AG20443 (cell line): ENCODE results near the gene AKT1.
"Not testable (repeated sequence)": the region's sequence is repeated elsewhere in the genome, so short reads cannot be mapped to it uniquely, and the experiment has no call there.

Experiments used
- DNase-seq: peaks from one replicate; pipeline ENCODE4 v3.0.0; 2012; ENCODE audit warnings: low spot score, mixed read lengths

Gene AKT1

DNA sequence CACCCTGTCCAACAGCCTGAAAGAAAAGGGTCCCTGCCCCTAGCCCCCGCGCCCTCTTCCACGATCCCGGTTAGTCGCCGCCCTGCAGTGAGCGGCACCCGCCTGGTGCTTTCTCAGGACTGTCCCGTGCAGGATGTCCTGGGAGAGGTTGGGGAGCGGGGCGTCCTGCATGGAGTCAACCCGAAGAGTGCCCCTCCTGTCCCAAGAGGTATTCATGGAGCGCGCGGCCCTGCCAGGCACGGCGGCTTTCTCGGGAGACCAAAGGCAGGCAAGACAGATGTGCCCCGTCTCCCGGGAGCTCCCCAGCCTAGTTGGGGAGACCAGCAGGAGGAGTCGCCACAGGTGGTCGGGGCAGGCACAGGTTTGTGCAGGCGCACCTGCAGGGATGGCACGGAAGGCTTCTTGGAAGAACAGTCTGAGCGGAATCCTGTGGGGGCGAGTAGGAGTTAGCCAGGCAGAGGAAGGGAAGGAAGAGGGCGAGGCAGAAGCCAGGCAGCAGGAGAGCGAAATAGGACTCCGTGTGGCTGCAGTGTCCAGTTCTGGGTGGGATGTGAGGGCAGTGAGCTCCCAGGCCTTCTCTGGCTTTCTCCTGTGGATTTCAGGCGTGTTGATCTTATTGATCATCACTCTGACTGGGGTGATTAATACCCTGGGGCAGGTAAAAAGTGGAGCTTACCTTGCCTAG is 41.9 kb downstream of the AKT1 start:
- DNase-seq, result no peak

DNA sequence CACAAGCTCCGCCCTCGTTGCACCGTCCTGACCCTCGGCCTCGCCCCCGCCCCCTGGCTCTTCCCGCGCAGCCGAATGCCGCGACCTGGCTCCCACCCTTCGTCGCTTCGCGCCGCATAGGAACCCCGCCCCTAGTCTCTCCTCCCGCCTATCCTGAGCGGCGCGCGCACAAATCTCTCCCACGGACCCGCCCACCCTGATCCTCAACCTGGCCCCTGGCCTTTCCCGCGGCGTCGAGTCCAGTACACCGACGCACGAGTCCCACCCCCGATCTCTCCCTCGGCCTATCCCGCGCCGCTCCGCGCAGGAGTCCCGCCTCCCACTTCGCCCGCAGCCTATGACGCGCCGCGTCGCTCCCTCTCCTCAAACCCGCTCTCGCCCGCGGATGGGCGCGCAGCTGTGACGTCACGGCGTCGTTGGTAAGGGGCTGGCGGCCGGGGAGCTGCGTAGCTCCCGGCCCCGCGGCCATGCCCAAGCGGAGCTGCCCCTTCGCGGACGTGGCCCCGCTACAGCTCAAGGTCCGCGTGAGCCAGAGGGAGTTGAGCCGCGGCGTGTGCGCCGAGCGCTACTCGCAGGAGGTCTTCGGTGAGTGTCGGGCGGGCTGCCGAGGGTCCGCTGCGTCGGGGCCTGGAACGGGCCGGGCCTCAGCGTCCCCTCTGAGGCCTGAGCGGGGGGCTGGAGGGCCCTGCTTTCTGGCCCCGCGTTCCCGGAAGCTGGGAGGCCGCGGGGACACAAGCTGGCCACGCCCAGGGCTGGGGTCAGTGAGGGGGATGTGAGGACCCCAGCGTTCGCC is 42.6 kb downstream of the AKT1 start, which contains the start of gene SIVA1:
TSS of gene SIVA1 (plus strand) at position 413 of the 793 bp plus-strand sequence. CDS start at position 468, 55 bp downstream.
- peak; percentile 100 for DNase-seq

DNA sequence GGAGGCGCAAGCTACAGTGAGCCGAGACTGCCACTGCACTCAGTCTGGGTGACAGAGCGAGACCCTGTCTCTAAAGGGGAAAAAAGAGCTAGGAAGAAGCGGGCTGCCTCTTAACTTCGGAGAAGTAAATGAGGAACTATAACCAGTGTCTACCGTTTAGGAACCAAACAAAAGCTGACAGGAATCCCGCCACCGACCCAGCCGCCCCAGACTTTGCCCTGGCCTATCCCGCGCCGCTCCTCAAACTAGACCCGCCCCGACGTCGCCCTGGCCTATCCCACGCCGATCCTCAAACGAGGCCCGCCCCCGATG is 43.2 kb downstream of the AKT1 start:
- no peak for DNase-seq

DNA sequence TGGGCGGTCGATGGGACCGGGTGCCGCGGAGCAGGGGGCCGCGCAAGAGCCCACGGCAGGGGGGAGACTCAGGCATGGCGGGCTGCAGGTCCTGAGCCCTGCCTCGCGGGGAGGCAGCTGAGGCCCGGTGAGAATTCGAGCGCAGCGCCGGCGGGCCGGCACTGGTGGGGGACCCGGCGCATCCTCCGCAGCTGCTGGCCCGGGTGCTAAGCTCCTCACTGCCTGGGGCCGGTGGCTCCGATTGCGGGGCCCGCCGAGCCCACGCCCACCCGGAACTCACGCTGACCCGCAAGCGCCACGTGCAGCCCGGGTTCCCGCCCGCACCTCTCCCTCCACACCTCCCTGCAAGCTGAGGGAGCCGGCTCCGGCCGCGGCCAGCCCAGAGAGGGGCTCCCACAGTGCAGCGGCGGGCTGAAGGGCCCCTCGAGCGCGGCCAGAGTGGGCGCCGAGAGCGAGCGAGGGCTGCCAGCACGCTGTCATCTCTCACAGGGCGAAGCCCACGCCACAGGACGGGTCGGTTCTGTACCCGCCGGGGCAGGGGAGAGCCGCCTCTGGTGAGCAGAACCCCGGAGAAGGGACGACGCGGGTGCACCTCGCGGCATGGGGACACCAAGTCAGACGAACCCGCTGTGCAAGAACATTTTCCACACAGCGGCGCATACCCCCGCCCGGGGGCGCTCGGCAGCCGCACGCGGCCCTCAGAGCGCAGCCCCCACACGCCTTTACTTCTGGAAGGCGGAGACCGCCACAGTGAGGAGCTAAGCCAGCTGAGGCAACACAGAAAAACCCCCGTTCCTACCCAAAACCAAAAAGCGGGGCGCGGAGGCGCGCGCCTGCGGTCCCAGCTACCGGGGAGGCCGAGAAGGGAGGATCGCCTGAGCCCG is 43.8 kb downstream of the AKT1 start:
- DNase-seq, result no peak

DNA sequence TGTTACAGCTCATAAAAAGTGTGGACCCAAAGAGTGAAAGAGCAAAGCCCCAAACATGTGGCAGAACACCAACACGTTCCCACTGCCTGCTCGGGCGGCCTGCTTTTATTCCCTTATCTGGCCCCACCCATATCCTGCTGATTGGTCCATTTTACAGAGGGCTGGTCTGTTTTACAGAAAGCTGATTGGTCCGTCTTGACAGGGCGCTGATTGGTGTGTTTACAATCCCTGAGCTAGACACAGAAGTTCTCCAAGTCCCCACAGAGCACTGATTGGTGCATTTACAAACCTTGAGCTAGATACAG is 44.8 kb downstream of the AKT1 start:
- DNase-seq, result not testable (repeated sequence)

DNA sequence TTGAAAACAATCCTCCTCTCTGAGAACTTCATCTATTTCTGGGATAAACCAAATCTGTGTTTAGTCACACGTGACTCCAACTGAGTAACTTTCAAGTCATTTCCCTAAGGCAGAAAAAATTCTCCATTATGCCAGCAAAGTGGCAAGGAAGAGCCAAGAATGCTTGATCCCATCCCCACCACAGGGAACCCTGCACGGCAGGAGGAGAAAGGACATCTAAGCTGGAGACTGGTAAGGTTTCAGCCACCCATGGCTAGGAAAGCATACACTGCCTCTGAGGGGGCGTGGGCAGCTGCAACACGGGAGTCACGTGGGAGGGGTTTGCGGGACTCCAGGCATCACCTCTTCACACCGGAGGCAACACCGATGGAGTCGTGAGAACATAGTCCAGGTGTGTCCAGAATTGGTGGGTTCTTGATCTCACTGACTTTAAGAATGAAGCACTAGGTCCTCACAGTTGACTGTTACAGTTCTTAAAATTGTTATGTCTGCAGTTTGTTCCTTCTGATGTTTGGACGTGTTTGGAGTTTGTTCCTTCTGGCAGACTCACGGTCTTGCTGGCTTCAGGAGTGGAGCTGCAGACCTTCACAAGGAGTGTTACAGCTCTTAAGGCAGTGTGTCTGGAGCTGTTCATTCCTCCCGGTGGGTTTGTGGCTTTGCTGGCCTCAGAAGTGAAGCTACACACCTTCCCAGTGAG is 45.3 kb downstream of the AKT1 start:
- DNase-seq, result peak; percentile 43

DNA sequence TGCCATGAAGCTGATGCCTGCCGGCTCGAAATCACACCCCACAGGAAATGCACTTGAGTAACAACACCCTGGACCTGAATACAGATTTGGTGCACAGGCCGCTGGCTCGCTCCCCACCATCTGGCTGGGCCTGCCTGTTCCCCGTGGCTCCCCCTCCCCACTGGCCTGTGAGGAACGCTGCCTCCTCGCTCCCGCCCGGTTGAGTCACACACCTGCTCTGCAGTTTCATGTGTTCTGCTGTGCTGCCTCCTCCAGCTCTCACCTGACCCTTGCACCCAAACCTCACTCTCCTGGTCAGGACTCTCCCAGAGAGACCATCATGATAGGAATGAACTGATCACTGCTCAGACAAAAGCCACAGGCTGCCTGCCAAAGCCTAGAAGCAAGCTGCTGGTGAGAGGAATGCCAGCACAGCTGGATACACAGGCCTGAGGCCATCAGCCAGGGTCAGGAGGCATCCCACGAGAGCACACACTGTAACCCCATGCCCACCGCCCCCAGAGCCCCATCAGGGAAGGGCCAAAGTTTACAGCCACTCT is 46.4 kb downstream of the AKT1 start:
- DNase-seq, result peak; percentile 67

DNA sequence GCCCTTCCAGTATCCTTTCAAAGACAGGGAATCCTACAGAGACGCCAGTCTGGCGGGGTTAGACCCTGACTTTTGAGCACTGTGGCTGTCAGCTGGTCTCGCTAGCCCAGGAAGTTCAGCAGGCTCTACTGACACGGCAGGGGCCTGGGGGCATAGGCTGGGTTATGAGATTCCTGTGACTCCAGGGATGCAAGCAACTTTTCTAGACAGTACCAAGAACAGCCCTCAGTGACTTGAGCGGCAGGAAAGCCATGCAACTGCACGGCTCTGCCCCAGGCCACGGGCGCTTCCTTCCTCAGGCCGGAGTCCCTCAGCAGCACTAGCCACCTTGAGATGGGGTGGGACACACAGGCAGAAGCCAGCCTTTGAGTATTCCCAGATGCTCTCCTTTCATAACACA is 47.7 kb downstream of the AKT1 start:
- DNase-seq, result no peak

DNA sequence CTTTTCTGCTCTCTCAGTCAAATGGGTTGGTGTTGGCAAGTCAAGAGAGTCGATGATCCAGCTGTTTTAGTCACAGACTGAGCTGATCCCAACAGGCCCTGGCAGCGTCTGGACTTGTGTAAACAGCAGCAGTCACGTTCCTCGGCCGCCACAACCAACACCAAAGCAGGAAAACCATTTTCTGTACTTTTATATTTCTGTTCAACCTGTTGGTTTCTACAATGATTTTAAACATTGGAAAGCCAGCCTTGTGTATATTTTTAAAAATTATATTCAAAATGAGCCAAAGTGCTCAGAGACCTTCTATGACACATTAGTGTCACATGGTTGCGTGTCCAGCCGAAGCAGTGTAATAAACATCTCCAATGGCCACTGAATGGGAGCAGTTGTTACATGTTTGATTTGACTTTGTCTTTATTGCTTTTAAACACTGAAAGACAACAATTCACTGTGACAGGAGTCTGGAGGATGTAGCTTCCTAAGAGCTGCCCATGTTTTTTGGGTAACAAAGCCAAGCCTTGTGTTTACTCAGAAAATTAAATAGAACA is 48.5 kb downstream of the AKT1 start:
- no peak for DNase-seq

DNA sequence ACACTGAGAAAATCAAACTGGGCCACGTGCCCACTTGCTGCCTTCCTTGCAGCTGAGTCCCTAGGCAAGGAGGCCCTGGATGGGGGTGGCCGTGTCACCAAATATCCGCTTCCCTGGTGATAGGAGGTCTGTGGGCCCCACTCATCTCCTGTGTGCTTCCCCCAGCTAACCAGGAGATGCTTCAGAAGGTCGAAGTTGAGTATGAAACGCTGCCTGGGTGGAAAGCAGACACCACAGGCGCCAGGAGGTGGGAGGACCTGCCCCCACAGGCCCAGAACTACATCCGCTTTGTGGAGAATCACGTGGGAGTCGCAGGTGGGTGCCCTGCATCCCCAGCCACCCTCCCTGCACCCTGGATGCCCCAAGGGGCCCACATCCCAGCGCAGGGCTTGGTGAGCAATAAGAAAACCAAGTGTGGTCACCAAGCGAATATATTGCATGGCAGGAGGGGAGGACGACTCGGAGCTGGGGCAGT is 49.4 kb downstream of the AKT1 start:
- DNase-seq, result no peak

DNA sequence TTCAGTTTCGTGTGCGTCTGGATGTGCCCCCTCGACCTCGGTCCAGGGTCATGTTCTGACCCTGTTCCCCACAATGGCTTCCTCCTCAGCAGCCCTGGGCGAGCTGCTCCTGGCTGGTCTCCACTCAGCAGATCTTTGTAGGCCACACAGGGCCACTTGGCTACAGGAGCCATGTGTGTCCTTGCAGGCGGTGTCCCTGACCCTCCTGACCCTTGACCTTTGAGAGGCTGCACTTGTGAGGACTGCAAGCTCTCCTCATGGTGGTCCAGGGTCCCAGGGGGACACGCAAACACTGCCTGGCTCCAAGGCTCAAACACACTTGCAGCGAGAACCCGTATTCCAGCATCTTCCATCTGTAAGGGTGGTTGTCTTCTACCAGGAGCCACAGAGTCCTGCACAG is 50.1 kb downstream of the AKT1 start:
- no peak for DNase-seq

DNA sequence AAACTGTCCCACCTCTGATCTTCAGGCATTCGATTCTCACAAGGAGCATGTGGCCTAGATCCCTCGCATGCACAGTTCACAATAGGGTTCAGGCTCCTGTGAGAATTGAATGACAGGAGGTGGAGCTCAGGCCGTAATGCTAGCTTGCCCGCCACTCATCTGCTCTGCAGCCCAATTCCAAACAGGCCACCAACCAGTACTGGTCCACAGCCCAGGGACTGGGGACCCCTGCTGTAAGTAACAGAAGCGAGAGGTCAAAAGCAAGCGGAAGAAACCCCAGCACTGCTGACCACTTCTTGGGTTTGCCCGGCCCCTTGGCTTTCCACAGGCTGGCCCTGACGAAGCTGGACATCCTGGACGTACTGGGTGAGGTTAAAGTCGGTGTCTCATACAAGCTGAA is 51.1 kb downstream of the AKT1 start:
- DNase-seq, result no peak

DNA sequence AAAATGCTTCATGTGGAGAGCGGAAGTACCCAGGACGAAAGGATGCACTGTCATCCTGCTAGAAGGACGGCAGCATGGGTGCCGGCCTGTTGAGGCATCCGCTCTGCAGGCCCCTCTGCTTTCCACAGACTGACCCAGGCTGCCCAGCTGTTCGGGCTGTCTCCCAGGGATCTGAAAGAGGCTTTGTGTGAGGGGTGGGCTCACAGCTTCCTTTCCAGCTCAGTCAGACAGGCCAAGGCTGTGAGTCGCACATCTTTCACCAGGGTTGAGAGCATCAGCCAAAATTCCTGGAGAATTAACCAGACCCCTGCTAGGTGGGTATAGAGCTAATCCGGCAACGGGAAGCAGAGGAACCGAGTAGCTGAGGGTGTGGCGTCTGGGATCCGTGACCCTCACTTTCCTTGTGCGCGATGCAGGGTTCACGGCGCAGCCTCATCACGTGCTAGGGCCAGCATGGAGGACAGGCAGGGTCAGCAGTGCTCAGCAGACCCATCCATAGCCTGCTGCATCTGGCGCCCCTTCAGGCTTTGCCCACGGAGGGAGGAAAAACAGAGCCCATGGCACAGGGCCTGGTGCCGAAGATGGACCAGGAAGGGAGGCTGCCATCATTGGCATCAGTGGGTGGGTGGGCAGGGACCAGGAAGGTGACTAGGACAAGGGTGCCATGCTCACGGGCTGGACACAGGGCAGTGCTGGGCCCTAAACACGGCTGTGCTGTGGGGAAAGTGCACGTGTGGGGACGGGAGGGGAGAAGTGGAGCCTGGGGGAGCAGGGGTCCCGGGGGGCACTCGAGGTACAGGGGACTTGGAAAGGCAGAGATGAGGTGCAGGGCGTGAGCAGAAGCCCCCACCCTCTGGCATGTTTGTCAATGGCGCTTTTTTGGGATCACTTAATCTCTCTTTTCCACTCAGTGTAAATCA is 51.8 kb downstream of the AKT1 start:
- no peak for DNase-seq

DNA sequence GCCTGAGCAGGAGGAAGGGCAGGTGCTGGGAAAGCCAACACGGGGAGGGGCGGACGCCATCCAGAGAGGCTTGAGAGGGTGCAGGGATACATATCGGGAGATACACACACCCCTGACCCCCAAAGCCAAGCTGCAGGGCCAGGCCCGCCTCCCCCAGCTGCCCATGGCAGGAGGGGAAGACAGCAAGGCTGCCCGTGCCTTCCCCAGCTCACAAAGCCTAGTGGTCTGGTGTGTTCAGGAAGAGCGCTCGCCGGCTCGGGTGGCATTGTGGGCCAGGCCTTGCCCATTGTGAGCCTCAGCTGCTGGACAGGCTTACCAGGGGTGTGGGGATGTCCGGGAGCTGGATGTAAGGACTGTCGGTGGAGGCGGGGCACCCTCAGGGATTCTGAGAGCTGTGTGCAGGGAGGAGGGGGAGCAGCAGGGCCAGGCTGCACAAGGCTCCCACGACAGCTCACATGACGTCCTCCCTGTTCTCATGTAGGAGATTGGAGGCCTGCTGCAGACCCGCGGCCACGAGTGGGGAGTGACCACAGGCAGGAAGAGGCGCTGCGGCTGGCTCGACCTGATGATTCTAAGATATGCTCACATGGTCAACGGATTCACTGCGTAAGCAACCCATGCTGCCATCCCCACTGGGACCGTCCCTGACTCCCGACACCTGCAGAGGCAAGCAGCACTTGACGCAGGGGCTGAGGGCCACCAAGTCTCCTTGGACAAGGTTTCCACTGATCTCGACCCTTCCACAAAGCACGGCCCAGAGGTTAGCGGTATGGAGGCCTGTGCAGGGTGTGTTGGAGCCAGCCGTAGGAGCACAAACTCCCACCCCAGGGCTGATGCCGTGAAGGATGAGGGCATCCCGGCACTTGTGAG is 52.7 kb downstream of the AKT1 start:
- no peak for DNase-seq

DNA sequence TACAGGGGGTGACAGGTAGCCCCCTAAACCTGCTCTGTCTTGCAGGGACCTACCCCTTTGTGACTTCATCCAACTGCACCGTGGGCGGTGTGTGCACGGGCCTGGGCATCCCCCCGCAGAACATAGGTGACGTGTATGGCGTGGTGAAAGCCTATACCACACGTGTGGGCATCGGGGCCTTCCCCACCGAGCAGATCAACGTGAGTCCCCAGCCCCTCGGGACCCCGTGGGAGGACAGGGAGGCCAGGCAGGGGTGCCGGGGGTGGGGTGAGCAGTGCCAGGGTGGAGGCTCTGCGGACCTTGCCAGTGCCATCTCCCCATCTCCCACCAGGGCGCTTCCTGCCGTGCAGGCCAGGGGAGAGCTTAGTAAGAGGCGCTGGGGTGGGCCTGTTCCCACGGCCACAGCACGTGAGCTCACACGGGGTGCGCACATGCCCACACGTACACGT is 53.7 kb downstream of the AKT1 start:
- DNase-seq, result no peak

DNA sequence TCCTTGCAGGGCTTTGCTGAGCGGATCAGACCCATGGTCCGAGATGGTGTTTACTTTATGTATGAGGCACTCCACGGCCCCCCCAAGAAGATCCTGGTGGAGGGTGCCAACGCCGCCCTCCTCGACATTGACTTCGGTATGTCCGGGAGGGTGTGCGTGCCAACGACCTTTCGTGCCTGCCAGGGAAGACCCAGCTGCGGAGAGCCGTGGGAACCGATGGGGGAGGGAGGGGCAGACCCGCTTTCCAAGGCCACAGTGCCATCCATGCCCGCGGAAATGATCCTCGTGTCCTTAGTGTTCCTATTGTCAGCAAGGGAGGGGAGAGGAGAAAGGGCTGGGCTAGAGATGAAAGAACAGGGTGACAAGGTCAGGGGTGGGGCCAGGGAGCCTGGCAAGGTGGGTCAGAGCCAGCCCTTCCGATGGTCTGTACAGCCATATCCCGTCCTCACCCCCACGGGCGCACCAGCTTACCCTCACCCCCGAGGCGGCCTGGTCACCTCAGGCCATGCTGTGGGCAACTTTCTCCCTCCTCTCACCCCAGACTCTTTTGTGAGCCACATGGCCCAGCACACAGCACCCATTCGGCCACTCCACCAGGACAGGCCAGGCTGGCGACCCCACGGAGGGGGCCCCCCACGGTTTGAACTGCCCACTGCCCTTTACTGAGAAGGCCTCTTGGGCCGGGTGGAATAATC is 54.3 kb downstream of the AKT1 start:
- DNase-seq, result no peak

DNA sequence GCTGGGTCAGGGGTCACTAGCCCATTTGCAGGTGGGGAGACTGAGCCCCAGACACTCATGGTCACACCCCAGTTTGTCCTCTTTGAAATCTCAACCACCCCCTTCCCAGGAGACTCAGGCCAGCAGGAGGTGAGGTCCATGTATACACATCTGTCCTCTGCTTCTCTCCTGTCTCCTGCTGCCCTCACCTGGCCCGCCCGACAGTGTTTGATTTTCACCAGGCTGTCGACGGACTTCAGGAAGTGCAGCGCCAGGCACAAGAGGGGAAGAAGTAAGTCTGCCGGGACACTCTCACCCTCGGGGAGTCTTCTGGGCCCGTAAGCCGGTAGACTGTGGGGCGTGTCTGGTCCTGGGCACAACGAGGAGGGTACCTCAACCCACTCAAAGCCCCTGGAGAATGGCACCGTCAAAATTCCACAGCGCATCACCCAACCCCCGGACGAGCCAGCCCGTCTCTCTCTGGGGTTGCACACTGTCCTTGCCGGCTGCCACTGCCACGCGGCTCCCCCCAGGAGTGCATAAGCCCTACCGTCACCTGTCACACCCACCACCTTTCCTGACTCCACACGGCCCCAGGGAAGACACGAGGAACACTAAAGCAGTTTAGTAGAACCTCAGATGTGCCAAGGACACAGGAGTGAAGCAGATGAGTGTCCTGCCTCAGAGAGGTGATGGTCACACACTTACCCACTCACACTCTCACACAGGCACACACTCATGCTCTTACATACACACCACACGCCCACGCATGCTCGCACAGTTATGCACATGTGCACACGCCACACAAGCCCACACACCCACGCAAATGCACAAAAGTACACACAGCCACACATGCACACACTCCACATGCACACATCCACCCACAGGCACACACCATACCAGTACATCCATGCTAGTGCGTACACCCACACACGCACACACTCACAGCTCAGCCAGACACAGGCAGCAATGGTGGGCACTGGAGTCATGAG is 55.7 kb downstream of the AKT1 start:
- no peak for DNase-seq

DNA sequence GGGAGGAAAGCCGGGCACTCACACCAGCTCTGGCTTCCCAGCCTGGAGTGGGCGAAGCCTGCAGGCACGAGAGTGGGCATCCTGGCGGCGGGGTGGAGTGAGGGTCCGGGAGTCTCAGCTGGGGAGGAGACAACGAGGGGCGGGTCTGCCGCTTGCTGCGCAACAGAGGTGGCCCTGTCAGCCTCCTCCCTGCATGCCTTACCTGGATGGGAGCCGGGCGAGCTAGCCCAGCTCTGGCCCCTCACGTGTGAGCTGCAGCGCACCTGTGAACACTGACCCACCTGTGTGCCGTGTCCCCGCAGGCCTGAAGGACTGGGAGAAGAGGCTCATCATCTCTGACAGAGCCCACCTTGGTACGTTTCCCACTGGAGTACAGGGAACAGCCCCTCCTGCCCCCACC is 56.5 kb downstream of the AKT1 start:
- DNase-seq, result no peak
